NOMO-1 treated with dmso at 0.1 percent for 144 hours (cell line): ENCODE data around the gene RYR1.
"Not testable (repeated sequence)": the region's sequence is repeated elsewhere in the genome, so short reads cannot be mapped to it uniquely, and the experiment has no call there.

Experiments used
- DNase-seq: peaks from one replicate; lab custom pipeline; 2025; ENCODE audit not compliant: unreplicated experiment; lab: John Stamatoyannopoulos, UW

Gene RYR1

DNA sequence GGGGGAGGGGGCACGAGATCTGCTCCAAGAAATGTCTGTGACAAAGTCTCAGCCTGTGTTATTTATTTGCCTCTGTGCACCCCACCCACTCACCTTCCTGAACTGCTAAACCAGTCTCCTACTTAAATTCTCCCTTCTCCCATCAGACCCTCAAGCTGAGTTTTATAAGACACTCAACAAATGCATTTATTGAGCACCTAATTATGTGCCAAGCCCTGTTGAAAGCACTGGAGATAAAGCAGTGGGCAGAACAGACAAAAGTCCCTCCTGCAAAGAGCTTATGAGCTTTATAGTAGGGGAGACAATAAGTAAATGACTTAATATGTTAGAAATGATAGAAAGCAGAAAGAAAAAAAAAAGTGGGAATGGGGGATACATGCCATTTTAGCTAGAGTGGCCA is 34.0 kb upstream of the RYR1 start:
- DNase-seq, result no peak

- no peak for DNase-seq
These were observed 33.1 kb upstream of the RYR1 start for GRCh38 chr19:38400361-38400760.

DNA sequence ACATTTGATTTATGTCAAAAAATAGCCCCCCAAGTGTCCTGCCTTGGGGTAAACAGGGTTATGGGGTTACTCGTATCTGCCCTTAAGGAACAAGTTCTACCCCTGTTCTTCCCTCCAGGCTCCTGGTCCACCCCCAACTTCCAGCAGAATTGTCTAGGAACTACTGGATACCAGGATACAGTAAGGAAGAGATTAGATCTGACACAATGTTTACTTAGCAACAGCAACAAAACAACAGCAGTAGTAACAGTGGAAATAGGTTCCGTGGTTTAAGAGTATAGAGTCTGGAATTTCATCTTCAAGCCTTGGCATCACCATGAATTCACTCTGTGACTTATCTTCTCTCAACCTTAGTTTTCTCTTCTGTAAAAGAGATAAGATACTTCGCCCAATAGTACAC is 32.3 kb upstream of the RYR1 start:
- no peak for DNase-seq

GRCh38 chr19:38402623-38402966 is 30.9 kb upstream of the RYR1 start:
- no peak for DNase-seq

- DNase-seq, result peak; percentile 95
These were observed 30.4 kb upstream of the RYR1 start, which contains the start of gene FAM98C for GRCh38 chr19:38402967-38403674. FAM98C (plus strand) TSS chr19:38403093; CDS start chr19:38403154, 61 bp downstream.

DNA sequence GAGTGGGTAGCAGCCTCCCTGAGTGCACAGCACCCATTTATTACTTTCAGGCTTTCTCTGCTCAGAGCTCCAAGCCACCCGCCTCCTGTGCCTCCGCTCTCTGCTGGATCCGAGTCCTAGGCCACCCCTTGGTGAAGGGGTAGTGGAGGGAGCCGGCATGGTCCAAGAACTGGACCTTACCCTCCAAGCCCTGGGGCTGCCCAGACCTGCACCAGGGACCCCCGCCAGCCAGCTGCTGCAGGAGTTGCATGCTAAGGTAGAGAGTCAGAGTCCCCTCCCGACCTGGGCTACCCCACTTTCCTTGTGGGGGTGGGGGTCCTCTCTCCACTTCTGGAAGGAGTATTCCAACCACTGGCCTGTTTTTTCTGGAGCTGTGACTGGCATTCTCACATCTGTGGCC is 28.6 kb upstream of the RYR1 start:
- no peak for DNase-seq

- no peak for DNase-seq
These were observed 28.2 kb upstream of the RYR1 start for GRCh38 chr19:38405276-38405675.

- no peak for DNase-seq
These were observed 23.8 kb upstream of the RYR1 start for GRCh38 chr19:38409631-38410133.

- not testable (repeated sequence) for DNase-seq
These were observed 23.1 kb upstream of the RYR1 start for GRCh38 chr19:38410407-38410806.

DNA sequence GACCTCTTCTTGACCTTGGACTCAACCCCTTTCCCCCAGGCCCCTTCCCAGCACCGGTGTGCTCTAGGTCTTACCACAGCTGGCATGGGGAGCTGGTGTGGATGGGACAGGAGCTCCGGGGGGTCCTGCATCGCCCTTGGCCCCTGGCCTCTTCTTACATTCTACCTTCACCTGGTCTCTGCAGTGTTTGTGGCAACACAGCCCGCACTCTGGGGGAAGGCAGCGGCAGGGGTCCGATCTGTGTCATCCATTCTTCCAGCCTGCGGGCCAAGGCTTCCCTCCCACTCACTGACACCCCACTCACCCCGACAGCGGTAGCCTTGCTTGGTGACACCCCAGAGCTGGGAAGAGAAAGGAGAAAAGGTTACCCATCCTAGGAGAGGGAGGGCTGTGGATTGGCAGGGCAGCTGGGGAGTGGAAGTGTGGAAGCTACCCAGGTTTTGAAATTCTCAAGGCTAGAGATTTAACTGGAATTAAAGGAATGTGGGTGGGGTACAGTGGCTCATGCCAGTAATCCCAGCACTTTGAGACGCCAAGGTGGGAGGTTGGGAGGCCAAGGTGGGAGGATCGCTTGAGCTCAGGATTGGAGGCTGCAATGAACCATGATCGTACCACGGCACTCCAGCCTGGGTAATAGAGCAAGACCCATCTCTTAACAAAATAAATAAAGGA is 22.3 kb upstream of the RYR1 start:
- DNase-seq, result no peak

DNA sequence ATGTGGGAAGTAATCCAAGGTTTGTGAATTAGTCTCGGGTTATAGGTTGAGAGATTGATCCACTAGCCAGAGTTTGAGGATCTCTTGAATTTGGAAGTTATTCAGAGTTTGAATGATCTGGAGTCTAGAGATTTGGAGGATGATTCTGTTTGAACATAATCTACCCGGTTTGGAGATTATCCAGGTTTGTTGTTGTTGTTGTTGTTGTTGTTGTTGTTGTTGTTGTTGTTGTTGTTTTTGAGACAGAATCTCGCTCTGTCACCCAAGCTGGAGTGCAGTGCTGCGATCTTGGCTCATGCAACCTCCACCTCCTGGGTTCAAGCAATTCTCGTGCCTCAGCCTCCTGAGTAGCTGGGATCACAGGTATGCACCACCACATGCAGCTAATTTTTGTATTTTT is 21.6 kb upstream of the RYR1 start:
- DNase-seq, result not testable (repeated sequence)

DNA sequence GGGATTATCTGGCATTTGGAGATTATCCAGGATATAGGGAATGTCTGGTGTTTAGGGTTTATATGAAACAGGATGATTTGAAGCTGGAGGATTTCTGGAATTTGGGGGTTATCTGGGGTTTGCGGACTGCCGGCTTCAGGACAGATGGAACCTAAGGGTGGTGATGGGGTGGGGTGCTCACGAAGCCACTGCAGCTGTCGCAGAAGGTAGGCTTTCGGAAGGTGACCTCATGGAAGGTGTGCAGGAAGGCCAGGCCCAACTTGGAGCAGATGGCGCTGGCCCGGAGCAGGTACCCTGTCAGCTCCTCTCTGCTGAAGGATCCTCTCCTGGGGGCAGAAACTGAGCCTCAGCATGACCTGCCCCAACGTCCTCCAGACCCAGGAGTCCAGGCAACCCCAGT is 21.0 kb upstream of the RYR1 start:
- DNase-seq, result no peak

DNA sequence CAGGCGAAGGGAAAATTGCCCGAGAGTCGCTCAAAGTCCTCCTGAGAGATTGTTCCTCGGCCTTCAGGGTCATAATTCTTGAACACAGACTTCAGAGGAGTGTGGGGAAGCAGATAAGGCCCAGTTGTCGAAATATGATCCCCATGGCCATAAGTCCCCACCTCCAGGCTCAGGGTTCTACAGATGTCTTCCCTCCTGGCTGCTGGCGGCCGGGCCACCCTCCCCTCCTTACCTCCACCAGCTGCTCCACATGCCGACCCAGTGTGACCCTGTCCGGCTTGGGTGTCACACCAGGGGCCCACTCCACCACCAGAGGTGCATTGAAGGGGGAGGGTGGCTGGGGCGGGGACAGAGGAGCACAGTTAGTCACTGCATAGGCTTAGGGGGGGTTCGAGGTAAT is 20.5 kb upstream of the RYR1 start:
- DNase-seq, result no peak

DNA sequence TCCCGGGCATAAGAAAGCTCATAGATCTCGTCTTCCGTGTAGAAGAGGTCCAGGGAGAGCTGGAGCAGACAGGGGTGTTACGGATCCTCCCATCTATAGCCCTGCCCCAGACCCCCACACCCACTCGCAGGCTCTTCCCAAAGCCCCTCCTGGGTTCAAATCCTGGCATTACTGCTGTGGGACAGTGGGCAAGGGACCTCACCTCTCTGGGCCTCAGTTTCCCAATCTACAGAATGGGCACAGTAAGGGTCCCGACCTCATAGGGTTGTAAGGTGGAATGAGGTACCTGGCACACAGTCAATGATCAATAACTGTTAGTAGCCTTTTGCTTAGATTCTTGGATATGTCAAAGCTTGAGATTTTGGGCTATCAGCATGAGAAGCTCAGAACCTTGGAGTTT is 20.1 kb upstream of the RYR1 start:
- DNase-seq, result no peak

GRCh38 chr19:38417146-38417543 is 16.3 kb upstream of the RYR1 start:
- DNase-seq, result no peak

GRCh38 chr19:38417544-38418506 is 15.7 kb upstream of the RYR1 start:
- DNase-seq, result peak; percentile 86

- no peak for DNase-seq
These were observed 12.6 kb upstream of the RYR1 start for GRCh38 chr19:38420935-38421334.

DNA sequence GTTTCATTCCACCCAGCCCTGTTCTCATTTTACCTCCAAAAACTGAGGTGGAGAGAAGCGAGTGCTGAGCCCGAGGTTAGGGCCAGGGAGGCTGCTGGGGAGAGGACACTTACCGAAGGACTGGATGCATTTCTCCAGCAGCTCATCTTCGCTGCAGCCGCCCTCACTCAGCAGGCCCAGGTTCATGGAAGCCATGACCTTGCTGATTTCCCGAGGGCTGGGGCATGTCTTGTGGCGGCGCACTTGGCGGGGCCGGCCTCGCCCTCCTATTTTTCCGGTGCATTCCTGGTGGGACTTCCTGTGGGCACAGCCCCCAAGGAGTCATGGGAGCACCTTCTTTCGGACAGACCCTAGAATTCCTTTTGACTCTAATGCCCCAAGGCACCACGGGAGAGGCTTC is 11.6 kb upstream of the RYR1 start:
- no peak for DNase-seq

GRCh38 chr19:38422438-38422837 is 11.1 kb upstream of the RYR1 start:
- DNase-seq, result no peak

DNA sequence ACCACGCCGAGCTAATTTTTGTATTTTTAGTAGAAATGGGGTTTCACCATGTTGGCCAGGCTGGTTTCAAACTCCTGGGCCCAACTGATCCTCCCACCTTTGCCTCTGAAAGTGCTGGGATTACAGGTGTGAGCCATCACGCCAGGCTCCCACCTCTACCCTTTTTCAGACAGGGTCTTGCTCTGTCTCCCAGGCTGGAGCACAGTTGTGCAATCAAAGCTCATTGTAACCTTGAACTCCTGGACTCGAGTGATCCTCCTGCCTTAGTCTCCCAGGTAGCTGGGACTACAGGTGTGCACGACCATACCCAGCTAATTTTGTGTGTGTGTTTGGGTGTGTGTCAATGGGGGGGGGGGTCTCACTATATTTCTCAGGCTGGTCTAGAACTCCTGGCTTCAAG is 9.2 kb upstream of the RYR1 start:
- no peak for DNase-seq

DNA sequence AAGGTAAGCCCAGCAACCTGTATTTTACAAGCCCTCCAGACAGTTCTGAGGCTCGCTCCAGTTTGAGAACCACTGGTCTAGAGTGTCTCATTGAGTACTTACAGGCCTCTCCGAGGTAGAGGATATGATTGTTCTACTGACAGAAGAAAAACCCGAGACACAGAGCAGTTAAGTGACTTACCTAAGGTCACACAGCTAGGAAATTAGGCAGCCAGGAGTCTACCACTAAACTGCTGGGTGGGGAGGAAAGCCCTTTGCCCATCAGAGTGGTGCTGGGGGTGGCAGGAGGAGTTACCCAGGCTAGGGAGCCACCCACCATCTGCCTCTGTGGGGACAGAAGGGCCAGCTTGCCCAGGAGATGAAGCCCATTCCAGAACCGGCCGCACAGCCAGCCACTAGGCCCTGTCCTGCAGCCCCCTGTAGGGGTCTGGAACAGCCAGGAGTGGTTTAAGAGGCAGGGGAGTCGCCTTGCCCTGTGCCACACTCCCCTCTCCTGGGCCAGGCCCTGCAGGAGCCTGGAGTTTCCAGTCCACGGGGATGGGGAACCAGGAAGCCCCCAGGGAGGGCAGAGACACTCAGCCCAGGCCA is 8.2 kb upstream of the RYR1 start:
- no peak for DNase-seq
